ENCODE measurements around the gene RNASE4. TPM values are rescaled to one million over a fixed set of nuclear protein-coding genes. Genes with fewer than 3 reads are reported as not detected.

The RNASE4 gene
- total and polyA plus RNA-seq, 2 donors (not counting 3 experiments of a cell fraction or from before 2014, with no cell fraction given), result 6.9 to 27.4 TPM

DNA sequence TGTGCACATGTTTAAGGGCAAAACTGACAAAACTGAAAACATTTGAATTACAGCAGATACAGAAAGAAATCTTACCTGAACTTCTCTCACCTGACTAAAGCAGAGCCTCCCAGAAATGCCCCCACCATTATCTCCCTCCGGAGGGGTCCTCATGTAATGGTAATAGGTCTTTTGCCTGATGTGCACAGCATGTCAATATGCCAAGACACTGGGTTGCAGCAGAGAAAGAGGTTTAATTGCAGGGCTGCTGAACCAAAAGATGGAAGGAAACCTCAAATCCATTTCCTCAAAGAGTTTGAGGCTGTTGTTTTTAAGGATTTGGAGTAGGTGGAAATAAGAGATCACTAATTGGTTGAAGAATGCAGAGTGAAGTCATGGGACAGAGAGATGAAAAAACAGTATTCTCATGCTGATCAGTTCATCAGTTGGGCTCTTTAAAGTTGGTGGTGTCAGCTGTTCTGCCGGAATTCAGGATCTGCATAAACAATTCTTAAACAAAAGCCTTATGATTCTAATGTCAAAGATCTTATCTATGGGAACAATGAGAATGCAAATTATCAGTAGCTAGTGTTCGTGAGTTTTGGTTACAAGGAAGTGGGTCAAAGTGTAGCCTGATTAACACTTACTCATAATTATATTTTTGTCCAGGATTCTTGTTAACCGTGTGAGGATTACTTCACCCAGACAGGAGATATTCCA lies 22.4 kb downstream of the RNASE4 start:
- H3K9me3 ChIP-seq (replicated peaks; ENCODE audit: control insufficient read depth, insufficient read depth, low read length), result peaks cover 2% of the 10 kb centered on the region
- dilution Hi-C loops (cut with MboI; ENCODE audit: extremely low pct_ligation_motif_present, low sequenced_read_pairs) (no loop called here), intact Hi-C loops (cut with micrococcal nuclease) (loop anchor here (1.0 kb wide), 1 partner anchor 23 kb away; the partner anchor contains the start of gene RNASE4)
- H3K27ac ChIP-seq (ENCODE audit: insufficient read depth, low read depth, low read length), result peak overlapping the region; percentile 82
- H3K4me1 ChIP-seq (ENCODE audit: control insufficient read depth, extremely low read depth, insufficient read depth, low read length), result peaks cover 14% of the 10 kb centered on the region
- ChIA-PET CTCF (interaction anchor here (0.8 to 2.4 kb wide), 15 partner anchors 9 to 364 kb away, joined by 3 to 11 read pairs (median 5); partner anchors contain the start of gene PARP2), POLR2A (no interaction called here)
- DNase-seq (ENCODE audit: low read depth, low spot score), result peak; percentile 88
- H3K27me3 ChIP-seq (ENCODE audit: control insufficient read depth in 2 of 2, insufficient read depth in 2 of 2, low read length in 2 of 2), result no peaks in the 10 kb centered on the region
- H4K20me1 ChIP-seq (replicated peaks; ENCODE audit: control insufficient read depth, extremely low read depth, insufficient read depth, low read length), result no peaks in the 10 kb centered on the region
- H3K4me2 ChIP-seq (ENCODE audit: insufficient read depth, low read length), result peak overlapping the region; percentile 71
- no peak overlapping the region for H3K4me3 ChIP-seq (replicated peaks in 1 of 3; ENCODE audit: insufficient read depth in 1 of 3, low read depth in 1 of 3, low read length in 3 of 3)
- no peak for FAIRE-seq
- peak overlapping the region; percentile 49 for H3K9ac ChIP-seq (replicated peaks; ENCODE audit: extremely low read depth, insufficient read depth, low read length)
- no peaks in the 10 kb centered on the region for H3K79me2 ChIP-seq (ENCODE audit: control insufficient read depth, insufficient read depth, low read length)
- no peaks in the 10 kb centered on the region for H3K36me3 ChIP-seq (ENCODE audit: control insufficient read depth in 2 of 2, extremely low read depth in 1 of 2, insufficient read depth in 2 of 2, low read length in 2 of 2)
- H2AFZ ChIP-seq (ENCODE audit: low read depth, low read length), result no peak overlapping the region
- no peaks in the 10 kb centered on the region for H3K9me1 ChIP-seq (replicated peaks; ENCODE audit: control insufficient read depth, extremely low read depth, insufficient read depth, low read length)
- no TSS peak for BruUV-seq (replicated peaks)
- TF ChIP-seq JUN (IDR thresholded peaks at IDR 0.05; ENCODE audit: borderline replicate concordance, insufficient read depth, insufficient read length, low read depth), result peak; percentile 6
- TF ChIP-seq, protein P1, sequence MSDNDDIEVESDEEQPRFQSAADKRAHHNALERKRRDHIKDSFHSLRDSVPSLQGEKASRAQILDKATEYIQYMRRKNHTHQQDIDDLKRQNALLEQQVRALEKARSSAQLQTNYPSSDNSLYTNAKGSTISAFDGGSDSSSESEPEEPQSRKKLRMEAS (IDR thresholded peaks at IDR 0.05; ENCODE audit: insufficient read depth, insufficient read length), result no peak
- no peak for TF ChIP-seq EZH2 (IDR thresholded peaks at IDR 0.05; ENCODE audit: borderline replicate concordance, low read depth, low read length, severe bottlenecking)
- TF ChIP-seq FOS (IDR thresholded peaks at IDR 0.05; ENCODE audit: borderline replicate concordance, insufficient read depth, low read length), result peak; percentile 40
- no peak for TF ChIP-seq POLR2AphosphoS5 (IDR thresholded peaks at IDR 0.05; ENCODE audit: insufficient read depth, low read depth, low read length)
- peak; percentile 97 for TF ChIP-seq GATA2 (IDR thresholded peaks at IDR 0.05; ENCODE audit: insufficient read depth, insufficient read length, low read depth, low read length)
